Activated B cell treated with CpG ODN at 0.5 μM for 24 hours (primary cell): ENCODE data around the gene SPA17. TPM values are rescaled to one million over a fixed set of nuclear protein-coding genes. Genes with fewer than 3 reads are reported as not detected.

Experiments
- ATAC-seq: fragments of 200-7000 bp; cut with Tn5 transposase; one replicate; pipeline ENCODE4 v1.10.0; 2021; ENCODE audit warnings: low read depth, mild to moderate bottlenecking, moderate library complexity
- CTCF ChIA-PET: fragments of 350-600 bp; sonication (Branson Sonifier 250); formaldehyde crosslinking; loops from one replicate; lab custom pipeline; 2021; ENCODE audit warnings: antibody characterized with exemption; lab: Charles Lee
- POLR2A ChIA-PET: fragments of 350-600 bp; sonication (Branson Sonifier 250); formaldehyde crosslinking; loops from one replicate; lab custom pipeline; 2021; ENCODE audit warnings: antibody characterized with exemption; lab: Charles Lee
- DNase-seq: peaks from one replicate; pipeline ENCODE4 v3.0.0; 2022
- H3K27ac Mint-ChIP-seq: one replicate; pipeline ENCODE4 v1.8.0; 2020; ENCODE audit warnings: mixed read lengths
- H3K27me3 Mint-ChIP-seq: one replicate; pipeline ENCODE4 v1.8.0; 2021; ENCODE audit warnings: mixed read lengths
- H3K36me3 Mint-ChIP-seq: one replicate; pipeline ENCODE4 v1.8.0; 2021; ENCODE audit warnings: low read depth, mixed read lengths
- H3K4me1 Mint-ChIP-seq: one replicate; pipeline ENCODE4 v1.8.0; 2021; ENCODE audit warnings: mixed read lengths
- H3K4me3 Mint-ChIP-seq: one replicate; pipeline ENCODE4 v1.8.0; 2020; ENCODE audit warnings: mild to moderate bottlenecking, mixed read lengths
- H3K9me3 Mint-ChIP-seq: one replicate; pipeline ENCODE4 v1.8.0; 2020; ENCODE audit warnings: mixed read lengths
- CTCF ChIP-seq: fragments of 200-600 bp; IDR thresholded peaks from one replicate; pipeline ENCODE4 v1.8.0; 2022; ENCODE audit warnings: antibody characterized with exemption, mild to moderate bottlenecking
- intact Hi-C: fragments of 100-400 bp; cut with micrococcal nuclease; formaldehyde crosslinking; loops from one replicate; pipeline ENCODE4 v1.15.1; 2024
- total RNA-seq: library from RNA; stranded (reverse); gene quantifications from 2 replicates; pipeline ENCODE4 v1.2.3, GENCODE V29; 2022

The SPA17 gene
- total RNA-seq, 1 donor from 2014 or later, result 1.6 TPM

GRCh38 chr11:124646148-124646547, 27.6 kb upstream of the SPA17 start:
- ChIA-PET POLR2A (interaction anchor here (0.6 kb wide), 1 partner anchor 148 kb away, joined by 3 read pairs; no protein-coding TSS in a partner anchor), CTCF (interaction anchor here (2.0 kb wide), 1 partner anchor 220 kb away, joined by 6 read pairs; no protein-coding TSS in a partner anchor)
- intact Hi-C loops, result no loop called here
- no peaks in the 10 kb centered on the region for H3K9me3 Mint-ChIP-seq
- H3K27ac Mint-ChIP-seq, result no peak overlapping the region
- H3K4me3 Mint-ChIP-seq, result no peak overlapping the region
- H3K27me3 Mint-ChIP-seq, result no peaks in the 10 kb centered on the region
- ATAC-seq (peak; percentile 81), DNase-seq (no peak)
- H3K4me1 Mint-ChIP-seq, result peaks cover 18% of the 10 kb centered on the region
- TF ChIP-seq CTCF, result no peak
- no peaks in the 10 kb centered on the region for H3K36me3 Mint-ChIP-seq

- Mint-ChIP-seq H3K27ac (no peak overlapping the region), H3K9me3 (no peaks in the 10 kb centered on the region), H3K27me3 (no peaks in the 10 kb centered on the region), H3K4me1 (peaks cover 18% of the 10 kb centered on the region), H3K4me3 (no peak overlapping the region), H3K36me3 (peaks cover 2% of the 10 kb centered on the region)
- no peak for ATAC-seq
- TF ChIP-seq CTCF, result no peak
- no peak for DNase-seq
- ChIA-PET CTCF (interaction anchor here (0.6 to 1.3 kb wide), 2 partner anchors 61 to 145 kb away, joined by 3 to 4 read pairs; no protein-coding TSS in a partner anchor), POLR2A (no interaction called here)
- intact Hi-C loops, result no loop called here
Observed at GRCh38 chr11:124648610-124649009, 25.1 kb upstream of the SPA17 start.

GRCh38 chr11:124656774-124657630, 16.7 kb upstream of the SPA17 start:
- Mint-ChIP-seq H3K4me1 (no peaks in the 10 kb centered on the region), H3K4me3 (no peak overlapping the region), H3K27ac (no peak overlapping the region), H3K36me3 (peaks cover 6% of the 10 kb centered on the region), H3K27me3 (no peaks in the 10 kb centered on the region), H3K9me3 (no peaks in the 10 kb centered on the region)
- ChIA-PET CTCF (no interaction called here), POLR2A (no interaction called here)
- no peak for ATAC-seq
- no peak for DNase-seq
- intact Hi-C loops, result no loop called here
- TF ChIP-seq CTCF, result no peak

- peaks cover 6% of the 10 kb centered on the region for H3K36me3 Mint-ChIP-seq
- POLR2A ChIA-PET, result no interaction called here
- H3K27me3 Mint-ChIP-seq, result no peaks in the 10 kb centered on the region
- no peak overlapping the region for H3K4me3 Mint-ChIP-seq
- H3K9me3 Mint-ChIP-seq, result no peaks in the 10 kb centered on the region
- intact Hi-C loops, result no loop called here
- no peak overlapping the region for H3K27ac Mint-ChIP-seq
- DNase-seq (no peak), ATAC-seq (no peak)
- CTCF ChIA-PET, result no interaction called here
- TF ChIP-seq CTCF, result no peak
- no peaks in the 10 kb centered on the region for H3K4me1 Mint-ChIP-seq
Observed at GRCh38 chr11:124657904-124658303, 15.8 kb upstream of the SPA17 start.

GRCh38 chr11:124658501-124658900, 15.2 kb upstream of the SPA17 start:
- POLR2A ChIA-PET, result no interaction called here

More at GRCh38 chr11:124658501-124658900, 15.2 kb upstream of the SPA17 start:
- Mint-ChIP-seq H3K4me1 (no peaks in the 10 kb centered on the region), H3K36me3 (peaks cover 5% of the 10 kb centered on the region), H3K27ac (no peak overlapping the region), H3K4me3 (no peak overlapping the region), H3K9me3 (no peaks in the 10 kb centered on the region), H3K27me3 (no peaks in the 10 kb centered on the region)
- DNase-seq (no peak), ATAC-seq (no peak)
- no peak for TF ChIP-seq CTCF
- intact Hi-C loops, result no loop called here
- CTCF ChIA-PET, result no interaction called here
